Measurements from ENCODE around the gene DNAJB8.

The DNAJB8 gene

DNA sequence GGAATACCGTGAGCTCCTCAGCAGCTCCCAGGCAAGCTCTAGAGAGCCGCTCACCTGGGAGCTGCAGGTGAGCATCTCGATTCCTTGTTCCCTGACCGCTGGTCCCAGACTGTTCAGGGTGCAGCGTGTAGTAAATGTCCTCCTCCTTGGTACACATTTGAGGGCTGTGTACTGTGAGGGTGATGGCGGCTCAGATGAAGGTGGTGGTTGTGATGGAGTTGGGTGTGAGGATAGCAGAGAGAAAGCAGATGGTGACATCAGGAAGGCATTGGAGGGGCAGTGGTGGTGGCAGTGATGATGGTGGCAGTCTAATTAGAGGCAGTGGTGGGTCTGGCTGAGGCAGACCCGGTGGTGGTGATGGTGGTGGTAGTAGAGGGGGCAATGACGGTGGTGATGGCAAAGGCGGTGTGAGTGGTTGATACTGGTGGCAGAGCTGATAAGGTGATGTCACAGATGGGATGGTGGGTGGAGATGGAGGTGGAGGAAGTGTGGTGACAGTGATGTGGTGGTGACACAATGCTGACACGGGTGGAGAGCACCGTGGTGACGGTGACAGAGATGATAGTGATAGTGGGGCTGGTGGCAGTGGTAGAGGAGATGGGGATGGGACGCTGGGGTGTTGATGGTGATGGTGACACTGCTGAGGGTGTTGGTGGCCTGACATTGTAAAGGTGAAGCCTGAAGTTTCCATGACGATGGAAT lies at the start of gene DNAJB8:
TSS of gene DNAJB8 (minus strand) at position 51 of the 702 bp plus-strand sequence. CDS start 3,645 bp downstream, outside the sequence.
- no peak for DNase-seq

DNA sequence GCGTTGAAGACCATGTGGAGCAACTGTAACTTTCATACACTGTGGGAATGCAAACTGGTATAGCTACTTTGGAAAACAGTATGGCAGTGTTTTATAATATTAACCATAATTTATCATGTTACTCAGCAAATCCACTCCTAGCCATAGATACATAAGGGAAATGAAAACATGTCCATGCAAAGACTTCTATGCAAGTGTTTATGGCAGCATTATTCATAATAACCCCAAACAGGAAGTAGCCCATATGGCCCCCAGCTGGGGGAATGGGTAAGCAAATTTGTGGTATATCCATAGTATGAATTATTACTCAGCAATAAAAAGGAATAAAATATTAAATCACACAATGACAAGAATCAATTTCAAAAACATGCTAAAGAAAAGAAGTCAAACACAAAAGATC lies 49.3 kb upstream of the DNAJB8 start:
- DNase-seq = no peak

DNA sequence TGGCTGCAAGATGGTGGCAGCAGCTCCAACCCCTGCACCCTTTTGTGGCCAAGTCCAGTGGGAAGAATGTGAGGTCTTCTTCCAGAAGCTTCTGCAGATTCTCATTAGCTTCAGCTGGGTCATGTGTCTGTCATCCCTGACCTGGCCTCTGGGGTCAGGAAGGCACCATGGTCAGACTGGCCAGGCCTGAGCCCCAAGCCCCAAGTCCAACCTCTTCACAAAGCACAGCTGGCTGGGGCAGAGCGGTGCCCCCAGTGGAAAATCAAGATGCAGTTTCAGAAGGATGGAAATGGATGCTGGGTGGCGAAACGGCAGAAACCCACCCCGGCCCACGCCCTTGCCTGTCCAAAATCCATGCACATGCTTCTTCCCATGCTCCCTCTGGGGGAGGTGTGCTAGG lies 42.2 kb upstream of the DNAJB8 start:
- DNase-seq = no peak

DNA sequence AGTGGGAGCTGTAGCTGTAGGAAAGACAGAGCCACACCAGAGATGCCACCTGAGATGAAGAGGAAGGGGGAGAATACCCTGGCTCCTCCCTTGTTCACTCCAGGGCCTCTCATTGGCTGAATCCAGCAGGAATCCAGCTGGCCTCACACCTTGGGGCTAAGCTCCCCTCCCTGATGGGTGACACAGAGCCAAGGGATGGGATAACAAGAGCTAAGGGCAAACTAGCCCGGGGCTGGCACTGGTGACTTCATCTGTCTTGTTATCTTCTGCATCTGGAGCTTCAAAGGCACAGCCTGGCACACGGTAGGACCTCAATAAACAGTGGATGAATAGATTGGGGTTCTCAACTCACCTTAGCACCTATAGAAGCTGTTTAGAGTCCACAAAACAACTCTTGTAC lies 40.1 kb upstream of the DNAJB8 start:
- no peak for DNase-seq

DNA sequence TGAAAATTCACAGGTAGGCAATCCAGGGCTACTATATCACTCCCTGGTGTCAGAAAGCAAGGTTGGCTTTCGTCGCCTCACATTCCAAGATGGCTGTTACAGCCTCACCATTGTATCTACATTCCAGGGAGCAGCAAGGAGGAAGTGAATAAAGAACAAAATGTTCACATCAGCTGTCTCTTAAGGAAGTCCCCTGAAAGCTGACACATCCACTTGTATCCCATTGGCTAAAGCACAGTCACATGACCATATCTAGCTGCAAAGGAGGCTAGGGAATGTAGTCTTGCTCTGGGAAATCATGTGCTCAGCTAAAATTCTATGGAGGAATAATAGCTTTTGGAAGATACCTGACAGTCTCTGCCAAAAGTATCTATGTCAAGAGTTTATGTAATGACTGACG lies 39.1 kb upstream of the DNAJB8 start:
- DNase-seq = no peak

DNA sequence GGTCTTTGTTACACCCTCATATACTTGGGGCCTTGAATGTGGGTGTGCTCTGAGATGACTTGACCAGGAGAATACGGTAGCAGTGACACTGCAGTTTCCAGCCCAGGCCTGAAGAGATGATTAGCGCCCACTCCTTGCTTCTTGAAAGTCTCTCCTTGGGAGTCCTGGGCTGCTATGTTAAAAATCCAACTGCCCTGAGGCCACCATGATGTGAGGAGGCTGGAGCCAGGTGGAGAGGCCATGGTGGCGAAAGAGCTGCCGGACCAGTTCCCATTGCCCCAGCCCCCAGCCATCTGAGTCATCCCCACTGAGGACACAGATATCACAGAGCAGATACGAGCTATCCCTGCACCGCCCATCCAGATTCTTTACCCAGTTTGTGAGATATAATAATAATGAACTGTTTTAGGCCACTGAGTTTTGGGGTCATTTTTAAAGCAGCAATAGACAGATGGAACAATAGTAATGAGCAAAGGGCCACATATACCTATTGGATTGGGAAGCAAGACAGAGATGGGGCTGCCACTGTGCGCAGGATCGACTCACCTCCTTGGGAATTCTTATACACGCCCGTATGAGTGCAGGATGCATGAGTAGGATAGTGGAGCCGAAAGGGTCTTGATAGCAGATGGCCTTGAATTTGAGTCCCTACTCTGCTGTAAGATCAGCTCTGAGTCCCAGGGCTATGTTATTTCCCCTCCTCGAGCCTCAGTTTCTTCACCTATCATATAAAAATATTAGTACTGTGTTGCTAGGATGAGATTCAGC lies 38.5 kb upstream of the DNAJB8 start:
- no peak for DNase-seq

DNA sequence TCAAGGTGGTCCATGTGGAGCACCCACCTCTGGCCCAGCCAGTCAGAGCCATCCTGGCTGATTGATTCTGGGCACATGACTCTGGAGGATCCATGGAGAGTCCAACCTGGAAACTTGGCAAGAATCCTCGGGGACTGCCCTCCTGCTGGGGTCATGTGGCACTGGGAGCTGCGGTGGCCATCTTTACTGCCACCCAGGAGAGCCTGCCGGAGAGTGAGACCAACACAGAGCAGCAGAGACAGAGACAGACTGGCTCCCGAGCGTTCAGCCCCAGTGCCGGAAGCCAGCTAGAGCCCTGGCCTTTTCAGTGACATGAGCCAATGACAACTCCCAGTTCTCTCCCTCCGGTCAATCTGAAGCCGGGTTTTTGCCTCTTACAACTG lies 37.8 kb upstream of the DNAJB8 start:
- DNase-seq = no peak

DNA sequence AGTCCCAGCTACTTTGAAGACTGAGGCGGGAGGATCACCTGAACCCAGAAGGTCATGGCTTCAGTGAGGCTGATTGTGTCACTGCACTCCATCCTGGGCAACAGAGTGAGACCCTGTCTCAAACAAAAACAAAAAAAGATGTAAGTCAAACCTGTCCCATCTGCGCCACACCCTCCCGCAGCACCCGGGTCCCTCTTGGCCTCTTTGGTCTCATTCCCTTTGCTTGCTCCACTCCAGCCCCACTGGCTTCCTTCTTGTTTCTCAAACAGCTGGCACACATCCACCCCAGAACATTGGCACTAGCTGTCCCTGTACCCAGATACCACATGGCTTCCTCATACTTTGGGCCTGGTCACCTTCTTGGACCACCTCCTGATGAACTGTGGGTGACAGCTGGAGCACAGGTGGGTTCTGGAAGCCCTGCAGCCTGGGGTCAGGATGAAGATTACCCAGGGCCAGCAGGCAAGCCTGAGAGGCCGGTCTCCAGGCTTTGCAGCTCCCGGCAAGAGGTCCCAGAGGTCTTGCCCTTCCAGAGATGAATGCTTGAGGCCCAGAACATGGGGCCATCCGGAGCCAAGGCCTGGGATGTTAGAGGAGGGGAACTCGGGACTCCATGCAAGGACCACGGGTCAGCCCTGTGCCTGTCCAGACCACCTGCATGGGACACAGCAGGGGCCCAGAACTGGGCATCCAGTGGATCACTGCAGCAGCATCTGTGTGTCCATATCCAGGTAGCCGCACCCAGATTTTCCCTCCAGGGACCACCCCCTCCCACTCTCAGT lies 37.3 kb upstream of the DNAJB8 start:
- DNase-seq = no peak

DNA sequence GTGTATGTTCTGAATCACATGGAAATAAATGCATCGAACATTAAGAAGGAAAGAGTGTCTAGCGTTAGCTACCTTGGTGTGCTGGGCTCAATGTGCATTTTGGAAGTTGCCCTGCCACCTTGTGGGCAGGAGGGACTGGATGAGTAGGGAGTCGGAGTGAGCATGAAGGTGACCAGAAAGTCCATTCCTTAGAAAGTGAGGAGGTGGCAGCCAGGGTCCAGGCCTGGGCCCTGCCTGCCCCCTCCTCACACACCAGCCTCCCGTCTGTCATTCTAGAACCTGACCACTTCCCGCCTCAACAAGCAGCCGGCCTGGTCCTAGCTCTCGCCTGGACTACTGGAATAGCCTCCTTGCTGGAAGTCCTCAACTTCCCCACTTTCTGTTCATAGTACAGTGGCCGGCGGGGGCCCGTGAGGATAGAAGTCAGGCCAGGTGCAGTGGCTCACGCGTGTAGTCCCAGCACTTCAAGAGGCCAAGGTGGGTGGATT lies 36.5 kb upstream of the DNAJB8 start:
- no peak for DNase-seq

DNA sequence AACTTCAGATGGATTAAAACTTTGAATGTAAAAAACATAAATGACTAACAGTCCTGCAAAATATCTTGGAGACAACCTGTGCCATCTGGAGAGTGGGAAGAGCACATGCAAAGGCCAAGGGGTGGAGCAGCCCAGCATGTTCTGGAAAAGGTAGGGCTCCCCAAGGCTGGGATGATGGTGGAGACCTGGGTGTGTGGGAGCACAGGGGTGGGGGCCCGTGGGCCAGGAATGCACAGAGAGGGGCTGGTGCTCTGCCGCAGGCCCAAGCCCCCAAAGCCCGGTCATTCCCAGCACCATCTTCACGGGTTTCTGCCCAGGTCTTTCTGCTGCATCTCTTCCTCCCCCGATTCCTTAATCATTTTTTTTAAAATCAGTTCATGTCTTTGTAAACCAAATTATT lies 36.0 kb upstream of the DNAJB8 start:
- DNase-seq = no peak

DNA sequence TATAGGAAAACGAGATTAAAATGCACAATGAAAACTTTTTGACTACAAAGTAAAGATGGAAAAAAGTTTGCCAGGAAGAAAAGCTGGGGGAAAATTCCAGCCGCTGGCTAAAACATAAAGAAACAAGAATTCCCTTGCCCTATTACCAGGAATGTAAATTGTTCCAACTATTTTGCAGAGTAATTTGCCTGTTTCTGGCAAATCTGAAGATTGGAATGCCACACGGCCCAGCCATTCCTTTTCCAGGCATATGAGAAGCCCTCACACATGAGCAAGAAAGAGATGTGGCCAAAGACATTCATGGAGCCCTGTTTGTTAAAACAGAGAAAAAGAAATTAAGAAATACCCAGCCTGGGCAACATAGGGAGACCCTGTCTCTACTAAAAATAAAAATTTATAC lies 34.7 kb upstream of the DNAJB8 start:
- no peak for DNase-seq

DNA sequence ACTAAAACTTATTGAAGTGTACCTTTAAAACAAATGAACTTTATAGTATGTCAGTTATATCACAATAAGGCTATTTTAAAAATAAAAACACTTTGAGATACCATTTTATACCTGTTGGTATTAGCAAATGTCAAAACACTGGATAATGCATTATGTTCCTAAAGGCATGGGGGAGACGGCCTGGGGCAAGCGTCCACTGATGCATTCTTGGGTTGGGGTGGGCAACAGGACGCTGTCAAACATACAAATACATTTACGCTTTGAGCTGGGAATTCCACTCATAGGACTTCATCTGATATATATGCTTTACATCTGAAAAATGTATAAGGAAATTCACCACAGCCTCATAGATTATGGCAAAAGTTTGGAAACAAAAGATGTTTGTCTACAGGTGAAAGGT lies 33.9 kb upstream of the DNAJB8 start:
- DNase-seq = no peak

DNA sequence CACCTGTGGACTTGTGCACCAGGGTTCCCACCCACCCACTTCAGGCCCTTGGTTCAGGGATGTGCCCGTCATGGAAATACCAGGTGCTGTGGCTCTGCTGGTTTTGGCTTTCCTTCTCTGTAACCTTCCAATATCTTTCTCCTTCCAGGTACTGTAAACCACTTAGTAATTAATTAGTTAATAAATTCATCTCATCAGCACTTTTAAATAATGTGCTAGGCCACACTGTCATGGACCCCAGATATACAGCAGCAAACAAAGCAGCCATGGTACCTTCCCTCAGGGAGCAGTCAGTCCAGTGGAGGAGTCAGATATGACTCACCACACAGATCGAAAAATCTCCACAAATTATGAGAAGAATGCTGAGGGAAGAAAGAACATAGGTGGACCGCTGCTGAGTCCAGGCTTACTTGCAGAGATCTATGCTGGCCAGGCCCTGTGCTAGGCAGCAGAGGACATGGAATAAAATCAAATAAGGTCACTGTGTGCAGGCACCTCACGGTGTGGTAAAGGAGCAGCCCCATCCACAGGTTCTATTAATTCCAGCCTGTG lies 33.1 kb upstream of the DNAJB8 start:
- DNase-seq = no peak

DNA sequence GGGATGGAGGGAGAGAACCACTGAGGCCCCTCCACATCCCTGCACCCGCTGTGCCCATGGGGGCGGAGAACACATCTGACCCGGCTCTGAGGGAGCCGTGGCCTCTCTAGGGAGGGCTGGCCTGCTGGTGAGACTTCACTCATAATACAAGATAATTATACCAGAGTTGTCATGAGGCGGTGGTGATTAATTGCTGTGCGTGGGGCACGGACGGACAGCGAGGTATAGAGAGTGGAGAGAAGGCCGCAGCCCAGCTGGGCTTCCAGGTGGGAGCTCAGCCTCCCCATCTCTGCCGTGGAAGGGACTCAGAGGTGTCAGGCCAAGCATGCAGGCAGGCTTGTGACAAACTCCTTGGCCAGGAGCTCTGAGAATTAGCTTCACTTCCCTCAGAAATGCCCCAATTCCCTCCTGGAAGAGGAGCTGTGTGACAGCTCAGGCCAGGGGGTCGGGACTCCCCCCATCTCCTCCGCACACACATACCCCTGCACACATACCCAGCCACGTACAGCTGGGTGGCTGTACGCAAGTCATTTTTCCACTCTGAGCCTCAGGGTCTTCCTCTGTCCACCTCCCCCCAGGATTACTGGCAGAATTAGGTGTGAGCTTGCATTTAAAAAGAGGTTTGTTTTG lies 32.3 kb upstream of the DNAJB8 start:
- no peak for DNase-seq

DNA sequence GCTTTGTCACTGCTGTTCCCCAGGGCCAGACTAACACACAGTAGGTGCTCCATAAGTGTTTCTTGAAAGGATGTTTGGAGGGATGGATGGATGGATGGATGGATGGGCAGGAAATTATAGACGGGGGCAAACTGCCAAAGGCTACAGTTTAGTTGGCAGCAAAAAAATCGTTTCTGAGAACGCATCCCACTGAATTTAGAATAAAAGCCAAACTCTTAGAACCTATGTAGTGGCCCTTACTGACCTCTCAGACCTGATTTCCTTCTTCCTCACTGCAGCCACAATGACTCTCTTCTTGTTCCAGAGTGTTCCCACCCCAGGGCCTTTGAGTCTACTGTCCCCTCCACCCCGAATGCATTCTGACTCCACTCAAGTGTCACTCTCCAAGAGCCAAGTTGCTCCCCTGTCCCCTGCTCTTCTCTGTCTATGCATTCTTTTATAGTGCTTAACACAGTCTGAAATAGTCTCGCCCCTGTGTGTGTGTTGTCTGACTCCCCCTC lies 31.5 kb upstream of the DNAJB8 start:
- no peak for DNase-seq

DNA sequence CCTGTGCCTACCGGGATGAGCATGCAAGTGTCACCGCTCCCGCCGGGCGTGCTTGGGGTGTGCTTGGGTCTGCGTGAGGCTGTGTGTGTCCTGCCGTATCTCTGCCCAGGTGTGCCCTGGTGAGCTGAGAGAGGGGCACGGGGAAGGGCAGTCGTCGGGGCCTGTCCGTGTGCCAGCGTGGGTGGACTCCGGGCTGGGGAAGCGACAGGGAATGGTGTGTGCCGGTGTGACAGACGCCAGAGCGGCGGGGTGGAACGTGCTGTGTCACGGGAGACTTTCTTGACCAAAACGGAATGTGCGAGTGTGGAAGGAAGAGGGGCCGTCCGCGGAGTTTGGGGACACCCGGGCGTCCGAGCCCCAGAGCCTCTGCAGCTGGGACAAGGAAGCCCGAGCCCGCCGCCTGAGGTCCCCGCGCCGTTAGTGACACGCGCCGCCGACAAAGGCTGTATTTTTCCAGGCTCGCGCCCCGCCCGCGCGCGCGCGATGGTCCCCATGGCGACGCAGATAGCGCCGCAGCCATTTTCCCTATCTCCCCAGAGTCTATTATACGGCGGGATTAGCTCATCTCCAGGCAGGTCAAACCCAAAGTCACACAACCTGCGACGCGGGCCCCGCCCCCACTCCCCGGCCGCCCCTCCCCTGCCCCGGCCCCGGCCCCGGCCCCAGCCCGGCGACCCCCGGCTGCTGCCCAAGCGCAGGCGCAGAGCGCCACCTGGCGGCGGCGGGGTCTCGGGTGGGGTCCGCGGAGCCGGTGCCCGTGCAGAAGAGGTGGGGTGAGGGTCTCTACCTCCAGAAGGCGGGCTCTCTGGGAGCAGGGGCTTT lies 30.8 kb upstream of the DNAJB8 start:
- peak; percentile 95 for DNase-seq

DNA sequence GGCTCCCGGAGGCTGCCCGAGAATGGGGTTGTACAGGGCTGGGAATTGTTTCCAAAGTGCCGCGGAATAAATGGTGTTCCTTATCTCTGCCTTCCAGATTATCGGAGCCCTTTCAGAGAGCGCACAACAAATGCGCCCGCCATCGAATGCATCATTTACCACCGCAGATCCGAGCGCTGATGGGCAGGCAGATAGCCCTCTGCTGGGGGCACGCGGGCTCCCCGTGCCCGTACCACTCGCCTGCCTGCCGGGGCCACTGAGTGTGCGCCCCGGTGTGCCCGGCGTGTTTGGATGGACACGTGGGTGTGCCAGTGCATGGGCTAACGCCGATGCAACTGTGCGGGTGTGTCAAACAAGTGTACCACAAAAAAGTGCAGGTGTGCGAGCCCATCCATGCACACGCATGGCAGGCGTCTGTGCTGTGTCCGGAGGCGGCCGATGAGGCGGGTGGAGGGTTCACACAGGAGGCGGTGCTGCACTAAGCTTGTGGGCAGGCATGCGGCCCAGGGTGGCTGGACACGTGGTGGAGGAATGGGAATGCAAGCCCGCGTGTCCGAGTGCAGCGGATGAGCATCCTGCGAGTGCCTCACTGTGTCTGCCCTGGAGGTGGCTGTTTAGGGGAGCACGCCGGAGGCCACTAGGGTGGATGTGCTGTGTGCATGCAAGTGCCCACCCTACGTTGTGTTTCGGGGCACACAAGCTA lies 30.1 kb upstream of the DNAJB8 start:
- no peak for DNase-seq

DNA sequence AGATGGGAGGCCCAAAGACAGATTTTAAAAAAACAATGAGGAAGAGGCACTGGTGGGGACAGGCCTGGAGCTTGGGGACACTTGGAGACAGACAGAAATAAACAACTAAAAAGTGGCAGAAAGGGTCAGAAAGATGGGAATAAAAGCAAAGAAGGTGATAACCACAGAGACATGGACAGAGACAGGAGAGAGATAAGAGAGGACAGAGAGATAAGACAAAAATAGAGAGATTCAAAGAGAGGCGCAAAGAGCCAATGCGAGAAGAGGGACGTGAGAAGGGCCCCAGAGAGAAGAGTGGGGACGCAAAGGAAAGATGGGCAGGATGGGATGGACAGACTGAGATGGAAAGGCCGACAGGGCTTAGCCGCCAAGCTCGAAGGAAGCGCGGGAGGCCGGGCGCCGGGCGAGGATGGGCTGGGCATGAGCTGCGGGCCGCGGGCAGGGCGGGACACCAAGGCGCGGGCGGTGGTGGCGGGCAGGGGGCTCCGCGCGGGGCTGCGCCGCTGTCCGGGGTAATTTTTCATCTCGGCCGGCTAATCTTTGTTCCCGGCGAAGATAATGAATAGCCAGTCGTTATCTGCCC lies 29.4 kb upstream of the DNAJB8 start:
- no peak for DNase-seq

DNA sequence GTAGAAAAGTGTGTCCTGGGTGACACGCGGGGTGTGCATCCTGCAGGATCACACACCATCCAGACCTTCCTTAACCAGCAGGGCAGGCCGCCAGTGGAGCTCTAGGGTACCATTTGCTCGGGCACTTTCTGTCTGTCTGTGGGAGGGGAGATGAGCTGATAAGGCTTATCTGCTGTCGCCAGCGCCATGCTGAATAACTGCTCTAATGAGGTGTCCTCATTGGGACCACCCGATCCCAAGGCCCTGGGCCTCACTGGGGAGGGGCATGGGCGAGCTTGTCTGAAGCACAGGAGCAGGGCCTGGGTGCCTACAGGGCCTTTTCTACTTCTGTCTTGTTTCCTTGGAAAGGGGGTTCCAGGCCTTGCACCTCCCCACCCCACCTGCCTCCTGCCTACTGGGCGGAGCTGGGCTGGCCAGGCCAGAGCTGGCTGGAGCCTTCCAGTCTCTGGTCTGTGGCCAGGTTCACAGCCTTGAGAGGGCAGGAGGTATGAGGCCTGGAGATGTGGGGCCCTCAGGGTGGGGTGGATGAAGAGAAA lies 28.8 kb upstream of the DNAJB8 start:
- no peak for DNase-seq

DNA sequence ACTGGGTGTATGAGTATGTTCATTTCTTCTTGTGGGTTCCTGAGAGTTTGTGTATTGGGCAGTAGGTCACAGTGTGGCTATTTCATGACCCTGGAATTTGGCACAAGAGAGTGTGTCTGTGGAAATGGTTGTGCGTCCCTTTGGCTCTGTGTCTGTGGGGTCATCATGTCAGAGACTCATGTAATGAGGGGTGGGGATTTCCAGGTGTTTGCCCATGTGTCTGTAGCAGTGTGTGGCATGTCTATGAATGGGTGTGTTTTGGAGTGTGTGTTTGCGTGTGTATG lies 27.6 kb upstream of the DNAJB8 start:
- no peak for DNase-seq

All from NCI-H1105 (cell line).